GM18858 (cell line): Measurements from ENCODE around the gene ZNF511.
A peak's percentile ranks its signal among the peaks of the same experiment; 100 is the strongest.
"Not testable (repeated sequence)": the region's sequence is repeated elsewhere in the genome, so short reads cannot be mapped to it uniquely, and the experiment has no call there.

Experiments used
- ATAC-seq: cut with Tn5 transposase; IDR thresholded peaks from one replicate; pipeline ENCODE4 v1.9.1; 2021; ENCODE audit not compliant: unreplicated experiment

Gene ZNF511

GRCh38 chr10:133312769-133313145, 4.0 kb downstream of the ZNF511 start:
- no peak for ATAC-seq

DNA sequence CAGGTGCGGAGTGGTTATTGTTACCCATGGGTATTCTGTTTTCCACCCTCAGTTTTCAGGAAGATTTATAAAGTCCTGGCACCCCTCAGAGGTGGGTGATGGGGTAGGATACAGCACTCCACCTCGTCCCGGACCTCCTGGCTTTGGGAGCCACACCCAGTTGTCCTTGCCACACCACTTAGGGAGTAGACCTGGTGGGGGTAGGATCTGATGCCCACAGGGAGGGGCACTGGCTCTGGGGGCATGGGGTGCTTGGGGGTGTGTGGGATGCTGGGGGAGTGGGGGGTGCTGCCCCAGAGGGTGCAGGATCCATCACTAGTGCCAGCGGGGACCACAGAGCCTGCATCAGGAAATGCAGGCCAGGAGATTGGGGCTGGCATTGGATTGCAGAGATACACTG, 4.5 kb downstream of the ZNF511 start:
- ATAC-seq = no peak

DNA sequence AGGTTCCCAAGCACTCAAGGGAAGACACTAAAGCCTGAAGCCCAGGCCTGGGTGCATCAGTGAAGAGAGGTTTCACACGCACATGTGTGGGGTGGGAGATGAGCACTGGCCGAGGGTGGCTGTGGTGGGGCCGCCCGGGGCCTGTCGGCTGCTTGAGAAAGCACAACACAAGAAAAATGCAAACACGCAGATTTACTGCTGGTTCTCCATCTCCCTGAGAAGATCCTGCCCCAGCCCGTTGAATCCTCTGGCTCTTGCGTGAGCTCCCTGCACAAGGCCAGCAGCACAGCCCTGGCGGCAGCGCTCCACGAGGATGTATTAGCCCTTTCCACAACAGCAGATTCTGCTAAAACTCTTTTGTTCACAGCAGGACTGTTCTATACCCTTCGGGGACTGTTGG, 6.2 kb downstream of the ZNF511 start:
- ATAC-seq = no peak

DNA sequence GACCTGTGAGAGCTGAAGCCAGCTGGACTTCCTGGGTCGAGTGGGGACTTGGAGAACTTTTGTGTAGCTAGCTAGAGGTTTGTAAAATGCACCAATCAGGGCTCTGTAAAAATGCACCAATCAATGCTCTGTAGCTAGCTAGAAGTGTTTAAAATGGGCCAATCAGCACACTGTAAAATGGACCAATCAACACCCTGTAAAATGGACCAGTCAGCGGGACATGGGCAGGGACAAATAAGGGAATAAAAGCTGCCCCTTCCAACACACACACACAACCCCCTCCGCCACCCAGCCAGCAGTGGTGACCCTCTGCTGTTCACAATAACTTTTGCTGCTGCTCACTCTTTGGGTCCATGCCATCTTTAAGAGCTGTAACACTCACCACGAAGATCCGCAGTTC, 7.1 kb downstream of the ZNF511 start:
- ATAC-seq = no peak

GRCh38 chr10:133316266-133316665, 7.6 kb downstream of the ZNF511 start:
- ATAC-seq = no peak

DNA sequence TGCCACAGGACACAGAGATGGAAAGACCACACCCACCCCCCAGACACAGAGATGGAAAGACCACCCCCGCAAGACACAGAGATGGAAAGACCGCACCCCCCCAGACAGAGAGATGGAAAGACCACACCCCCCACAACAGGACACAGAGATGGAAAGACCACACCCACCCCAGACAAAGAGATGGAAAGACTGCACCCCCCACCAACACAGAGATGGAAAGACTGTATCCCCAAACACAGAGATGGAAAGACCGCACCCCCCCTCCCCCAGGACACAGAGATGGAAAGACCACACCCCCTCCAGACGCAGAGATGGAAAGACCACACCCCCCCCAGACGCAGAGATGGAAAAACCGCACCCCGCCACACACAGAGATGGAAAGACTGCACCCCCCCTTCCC, 8.0 kb downstream of the ZNF511 start:
- no peak for ATAC-seq

GRCh38 chr10:133318494-133319127, 9.9 kb downstream of the ZNF511 start:
- peak; percentile 53 for ATAC-seq

DNA sequence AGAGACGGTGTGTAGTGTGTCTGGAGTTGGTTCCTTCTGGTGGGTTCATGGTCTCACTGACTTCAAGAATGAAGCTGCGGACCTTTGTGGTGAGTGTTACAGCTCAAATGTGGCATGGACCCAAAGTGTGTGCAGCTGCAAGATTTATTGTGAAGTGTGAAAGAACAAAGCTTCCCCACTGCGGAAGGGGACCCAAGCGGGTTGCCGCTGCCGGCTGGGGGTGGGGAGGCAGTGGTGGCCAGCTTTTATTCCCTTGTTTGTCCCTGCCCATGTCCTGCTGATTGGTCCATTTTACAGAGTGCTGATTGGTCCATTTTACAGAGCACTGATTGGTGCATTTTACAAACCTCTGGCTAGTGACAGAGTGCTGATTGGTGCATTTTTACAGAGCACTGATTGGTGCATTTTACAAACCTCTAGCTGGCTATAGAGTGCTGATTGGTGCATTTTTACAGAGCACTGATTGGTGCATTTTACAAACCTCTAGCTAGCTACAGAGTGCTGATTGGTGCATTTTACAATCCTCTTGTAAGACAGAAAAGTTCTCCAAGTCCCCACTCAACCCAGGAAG, 12.2 kb downstream of the ZNF511 start:
- not testable (repeated sequence) for ATAC-seq

DNA sequence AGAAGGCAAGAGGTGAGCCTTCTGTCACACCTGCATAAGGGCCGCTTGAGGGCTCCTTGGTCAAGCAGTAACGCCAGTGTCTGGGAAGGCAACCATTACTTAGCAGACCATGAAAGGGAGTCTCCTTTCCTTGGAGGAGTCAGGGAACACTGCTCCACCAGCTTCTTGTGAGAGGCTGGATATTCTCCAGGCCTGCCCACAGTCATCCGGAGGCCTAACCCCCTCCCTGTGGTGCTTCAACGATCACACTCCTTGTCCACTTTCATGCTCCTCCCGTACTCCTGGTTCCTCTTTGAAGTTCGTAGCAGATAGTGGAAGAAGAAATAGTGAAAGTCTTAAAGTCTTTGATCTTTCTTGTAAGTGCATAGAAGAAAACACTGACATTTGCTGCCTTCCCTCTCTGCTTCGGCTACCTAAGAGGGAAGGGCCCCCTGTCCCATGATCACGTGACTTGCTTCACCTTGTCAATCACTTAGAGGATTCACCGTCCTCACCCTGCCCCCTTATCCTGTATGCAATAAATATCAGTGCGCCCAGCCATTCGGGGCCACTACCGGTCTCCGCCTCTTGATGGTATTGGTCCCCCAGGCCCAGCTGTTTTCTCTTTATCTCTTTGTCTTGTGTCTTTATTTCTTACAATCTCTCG, 13.5 kb downstream of the ZNF511 start:
- ATAC-seq = not testable (repeated sequence)

GRCh38 chr10:133324198-133324792, 15.6 kb downstream of the ZNF511 start:
- ATAC-seq = no peak

- no peak for ATAC-seq
These were observed 16.1 kb downstream of the ZNF511 start for GRCh38 chr10:133324857-133325260.

DNA sequence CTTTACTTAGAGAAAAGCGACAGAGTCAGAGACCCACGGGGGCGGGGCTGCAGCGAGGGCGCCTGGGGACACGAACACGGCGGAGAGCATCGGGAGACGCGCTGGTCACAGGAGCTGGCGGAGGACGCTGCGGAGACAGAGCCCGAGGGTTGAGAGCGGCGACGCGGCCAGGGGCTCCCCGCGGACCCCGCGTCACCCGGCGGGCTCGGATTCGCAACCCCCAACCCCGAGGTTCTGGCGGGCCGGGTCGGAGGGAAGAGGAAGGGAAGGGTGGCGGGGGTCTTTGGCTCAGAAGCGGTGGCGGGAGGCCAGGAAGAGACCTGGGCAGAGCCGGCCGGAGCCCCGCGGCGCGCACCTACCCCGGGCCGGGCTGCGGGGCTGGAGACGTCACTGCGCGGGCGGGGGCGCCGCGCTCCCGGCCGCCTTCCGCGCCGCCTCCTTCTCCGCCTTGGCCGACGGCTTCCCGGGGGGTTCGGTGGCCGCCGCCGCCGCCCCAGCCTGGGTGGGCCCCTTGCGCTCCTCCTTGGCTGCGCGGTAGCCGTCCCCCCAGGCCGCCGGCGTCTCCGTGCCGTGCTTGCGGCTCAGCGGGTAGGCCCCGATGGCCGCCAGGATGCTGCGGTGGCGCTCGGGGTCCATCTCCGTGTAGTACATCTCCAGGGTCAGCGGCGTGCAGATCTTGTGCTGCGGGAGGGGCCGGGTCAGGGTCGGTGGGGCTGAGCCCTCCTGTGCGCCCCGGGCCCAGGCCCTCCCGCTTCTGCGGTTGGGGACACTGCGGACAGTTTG, 16.9 kb downstream of the ZNF511 start:
- ATAC-seq = no peak

GRCh38 chr10:133326223-133326551, 17.5 kb downstream of the ZNF511 start:
- ATAC-seq = no peak

DNA sequence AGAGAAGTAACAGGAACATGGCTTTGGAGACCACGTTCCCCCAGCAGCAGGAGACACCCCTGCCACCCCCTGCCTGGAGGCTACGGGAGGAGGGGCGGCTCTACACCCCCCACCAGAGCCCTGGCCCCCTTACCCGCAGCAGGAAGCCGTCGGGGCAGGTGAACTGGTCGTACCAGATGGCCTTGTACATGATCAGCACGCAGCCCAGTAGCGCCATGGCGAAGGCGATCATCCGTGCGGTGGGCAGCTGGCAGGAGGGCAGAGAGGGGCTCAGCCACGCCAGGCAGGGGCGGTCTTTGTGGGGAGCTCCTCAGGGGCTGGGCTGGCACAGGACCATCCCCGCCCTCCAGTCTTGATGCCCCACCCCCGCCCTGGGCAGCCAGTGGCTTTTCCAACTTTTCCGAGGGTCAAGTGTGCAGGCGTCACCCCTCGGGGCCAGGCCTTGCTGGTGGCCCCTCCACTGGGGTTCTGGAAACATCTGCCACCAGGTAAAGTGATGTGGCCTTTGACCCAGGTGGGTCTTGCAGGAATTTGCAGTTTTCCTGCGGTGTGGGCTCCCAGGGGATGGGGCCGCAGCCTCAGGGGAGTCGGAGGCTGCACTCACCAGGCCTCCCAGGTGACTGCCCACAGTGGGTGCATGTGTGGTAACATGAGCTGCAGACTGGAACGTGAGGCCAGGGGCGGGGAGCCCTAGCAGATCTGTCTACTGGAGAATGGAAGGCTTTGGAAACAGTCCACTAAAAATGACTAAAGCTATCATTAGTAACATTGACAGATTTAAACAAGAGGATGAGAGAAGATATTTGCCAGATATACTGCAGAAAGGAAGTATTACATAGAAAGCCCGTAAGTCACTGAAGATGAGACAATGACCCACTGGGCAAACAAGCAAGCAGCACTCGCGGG, 18.3 kb downstream of the ZNF511 start:
- ATAC-seq = no peak

- no peak for ATAC-seq
These were observed 19.1 kb downstream of the ZNF511 start for GRCh38 chr10:133327651-133328357.

- no peak for ATAC-seq
These were observed 19.9 kb downstream of the ZNF511 start for GRCh38 chr10:133328358-133329343.

GRCh38 chr10:133329491-133330202, 20.9 kb downstream of the ZNF511 start:
- ATAC-seq = peak; percentile 83
